Stomach (tissue), 19 donors: ENCODE data around the gene FITM2. TPM values are rescaled to one million over a fixed set of nuclear protein-coding genes. Genes with fewer than 3 reads are reported as not detected.

ENCODE experiments used
- DNase-seq, 2 donors: peaks; one replicate each; pipeline versions ENCODE4 v3.0.0 to v3.0.0-alpha.2; 2013 to 2019
- H3K27ac ChIP-seq, 5 donors: fragments of 200-600 bp in 4 of 5; sonication (generic) in 4 of 5; one replicate each; pipeline ENCODE4 v1.5.1; 2013 to 2019; ENCODE audit warnings: mild to moderate bottlenecking in 1 of 5, moderate library complexity in 1 of 5
- H3K27me3 ChIP-seq, 3 donors: fragments of 200-600 bp; sonication (generic); one replicate each; pipeline ENCODE4 v1.5.1; 2017 to 2019; ENCODE audit warnings: mixed run types in 1 of 3
- H3K36me3 ChIP-seq, 4 donors: fragments of 200-600 bp; sonication (generic); 1 replicate in 3 of 4; 2 replicates in 1 of 4; pipeline ENCODE4 v1.5.1; 2016 to 2019
- H3K4me1 ChIP-seq, 4 donors: fragments of 200-600 bp; sonication (generic); one replicate each; pipeline ENCODE4 v1.5.1; 2016 to 2019
- H3K4me3 ChIP-seq, 4 donors: fragments of 200-600 bp; sonication (generic) in 3 of 4; one replicate each; pipeline ENCODE4 v1.5.1; 2016 to 2019; ENCODE audit warnings: mild to moderate bottlenecking in 1 of 4
- H3K9me3 ChIP-seq, 4 donors: fragments of 200-600 bp; sonication (generic); one replicate each; pipeline ENCODE4 v1.5.1; 2016 to 2019
- CTCF ChIP-seq, 7 experiments: fragments of 450-650 bp in 4 of 7; fragments of 200-600 bp in 3 of 7; sonication (generic) in 3 of 7; IDR thresholded peaks; one replicate each; pipeline ENCODE4 v1.5.1; 2016 to 2019; ENCODE audit warnings: antibody characterized with exemption in 7 of 7, control low read depth in 2 of 7, mild to moderate bottlenecking in 1 of 7
- EP300 ChIP-seq: sonication (generic); formaldehyde crosslinking; IDR thresholded peaks from one replicate; pipeline ENCODE4 v1.6.1; 2017; ENCODE audit warnings: antibody characterized with exemption
- POLR2A ChIP-seq, 4 donors: fragments of 450-650 bp; IDR thresholded peaks; one replicate each; pipeline ENCODE4 v1.6.1; 2016; ENCODE audit warnings: antibody characterized with exemption in 4 of 4, control low read depth in 2 of 4, mild to moderate bottlenecking in 1 of 4, moderate library complexity in 1 of 4
- POLR2AphosphoS5 ChIP-seq, 3 donors: sonication (generic); formaldehyde crosslinking; IDR thresholded peaks; one replicate each; pipeline ENCODE4 v1.6.1; 2016; ENCODE audit warnings: antibody characterized with exemption in 3 of 3
- WGBS, 5 donors: extraction: QIAGEN DNeasy Blood & Tissue Kit in 3 of 5; methylation state at CpG; one replicate each; pipeline versions ENCODE4 v1.1.5 to v1.1.7; 2013 to 2018; 5-methylcytosine and 5-hydroxymethylcytosine counted together
- intact Hi-C: fragments of 100-400 bp; cut with DNase I; formaldehyde crosslinking; loops from one replicate; pipeline ENCODE4 v1.15.1; 2023; ENCODE audit warnings: low total_unique reads
- long read RNA-seq, 10 donors: transcript quantifications; one replicate each; lab custom pipeline, GENCODE V29; 2026
- polyA plus RNA-seq, 3 donors: library from polyadenylated mRNA; stranded (reverse); fragments of 200-250 nt; gene quantifications; one replicate each; pipeline ENCODE4 v1.2.3, GENCODE V29; 2013
- total RNA-seq, 5 donors: library from RNA; depleted of rRNA; stranded (reverse); fragments of >200 nt; gene quantifications; one replicate each; pipeline versions ENCODE4 v1.1.0 to v1.2.3, GENCODE V29; 2014 to 2016
- donor health status: healthy with polysubstance abuse.
- donor health status: Bipolar disorder and iron deficiency.
- donor health status: healthy.

The FITM2 gene
- total RNA-seq: 1 to 10 TPM; 2.7 to 5.7 (median 5.3) TPM
- polyA plus RNA-seq: 1 to 10 TPM in 2 of 3 donors, under 1 TPM in 1; 0.46 to 2.5 (median 1.7) TPM
- long read RNA-seq, donor 1: 0 reads
- long read RNA-seq, donor 2, full-length matches to known transcripts: 2 of 2 reads
- long read RNA-seq, donor 2, partial matches to known transcripts: 0 of 2 reads
- long read RNA-seq, donor 2, other reads (novel, unspliced or antisense): 0 of 2 reads
- long read RNA-seq, donor 3, full-length matches to known transcripts: 2 of 2 reads
- long read RNA-seq, donor 3, partial matches to known transcripts: 0 of 2 reads
- long read RNA-seq, donor 3, other reads (novel, unspliced or antisense): 0 of 2 reads
- long read RNA-seq, donor 4: 0 reads
- long read RNA-seq, donor 5, full-length matches to known transcripts: 2 of 2 reads
- long read RNA-seq, donor 5, partial matches to known transcripts: 0 of 2 reads
- long read RNA-seq, donor 5, other reads (novel, unspliced or antisense): 0 of 2 reads
- long read RNA-seq, donor 6, full-length matches to known transcripts: 1 of 1 reads
- long read RNA-seq, donor 6, partial matches to known transcripts: 0 of 1 reads
- long read RNA-seq, donor 6, other reads (novel, unspliced or antisense): 0 of 1 reads
- long read RNA-seq, donor 7: 0 reads
- long read RNA-seq, donor 8, full-length matches to known transcripts: 3 of 3 reads
- long read RNA-seq, donor 8, partial matches to known transcripts: 0 of 3 reads
- long read RNA-seq, donor 8, other reads (novel, unspliced or antisense): 0 of 3 reads
- long read RNA-seq, donor 9: 0 reads
- long read RNA-seq, donor 10, full-length matches to known transcripts: 3 of 3 reads
- long read RNA-seq, donor 10, partial matches to known transcripts: 0 of 3 reads
- long read RNA-seq, donor 10, other reads (novel, unspliced or antisense): 0 of 3 reads

GRCh38 chr20:44310664-44311639, at the start of gene FITM2:
Gene FITM2, minus strand, starts transcription at chr20:44311202. Its CDS starts 54 bp downstream, at chr20:44311148.
- WGBS, 5 donors: 1 to 5% (median 2%) methylated on average over 35 to 70 of the region's 70 CpGs
- Histone ChIP-seq H3K9me3 (no peaks in the 10 kb centered on the region), H3K27me3 (no peaks in the 10 kb centered on the region)

GRCh38 chr20:44360221-44360620, 49.2 kb upstream of the FITM2 start:
- no peak for TF ChIP-seq EP300
- no peaks in the 10 kb centered on the region for H3K9me3 ChIP-seq
- no peaks in the 10 kb centered on the region for H3K36me3 ChIP-seq
- peaks cover 0 to 6% (median 0%) of the 10 kb centered on the region in 3 donors for H3K27me3 ChIP-seq
- H3K4me1 ChIP-seq: peaks cover 5 to 16% (median 11%) of the 10 kb centered on the region in 4 donors
- intact Hi-C loops: no loop called here
- no peak overlapping the region for H3K4me3 ChIP-seq
- H3K27ac ChIP-seq: no peak overlapping the region
- DNase-seq: no peak

More at GRCh38 chr20:44310664-44311639, at the start of gene FITM2:
- peak in 6 of 7 experiments; percentile 74 to 99 (median 94) for TF ChIP-seq CTCF (IDR thresholded peaks at IDR 0.05)
- no peak for TF ChIP-seq EP300
- no peak for TF ChIP-seq POLR2A (IDR thresholded peaks at IDR 0.05)
- TF ChIP-seq POLR2AphosphoS5 (IDR thresholded peaks at IDR 0.05): peak; percentile 89 to 98 (median 96)
- DNase-seq: peak; percentile 99
- intact Hi-C loops: no loop called here
- Histone ChIP-seq H3K4me3 (peak within 1 kb of the TSS; percentile 88 to 99 (median 92)), H3K36me3 (peaks cover 3 to 14% (median 10%) of the 10 kb centered on the region in 4 donors), H3K27ac (peak within 1 kb of the TSS; percentile 73 to 87 (median 79)), H3K4me1 (peaks cover 5 to 31% (median 24%) of the 10 kb centered on the region in 4 donors)

- 84 to 95% (median 88%) methylated on average over 8 of the region's 8 CpGs for WGBS, 5 donors
- TF ChIP-seq EP300 (no peak), POLR2A (IDR thresholded peaks at IDR 0.05) (no peak), POLR2AphosphoS5 (IDR thresholded peaks at IDR 0.05) (no peak), CTCF (IDR thresholded peaks at IDR 0.05) (no peak)
- Histone ChIP-seq H3K36me3 (no peaks in the 10 kb centered on the region), H3K27ac (no peak overlapping the region), H3K4me1 (peaks cover 5 to 19% (median 11%) of the 10 kb centered on the region in 4 donors), H3K9me3 (no peaks in the 10 kb centered on the region), H3K4me3 (no peak overlapping the region), H3K27me3 (peaks cover 0 to 6% (median 0%) of the 10 kb centered on the region in 3 donors)
- DNase-seq: no peak
- intact Hi-C loops: no loop called here
Observed at GRCh38 chr20:44358776-44359175, 47.8 kb upstream of the FITM2 start.

- Histone ChIP-seq H3K4me1 (peaks cover 5 to 14% (median 10%) of the 10 kb centered on the region in 4 donors), H3K9me3 (no peaks in the 10 kb centered on the region), H3K36me3 (no peaks in the 10 kb centered on the region), H3K27ac (no peak overlapping the region), H3K27me3 (peaks cover 0 to 6% (median 0%) of the 10 kb centered on the region in 3 donors), H3K4me3 (peak overlapping the region in 1 of 4 donors; percentile 42)
- intact Hi-C loops: no loop called here
- TF ChIP-seq CTCF (IDR thresholded peaks at IDR 0.05): no peak
- no peak for TF ChIP-seq POLR2AphosphoS5 (IDR thresholded peaks at IDR 0.05)
- no peak for TF ChIP-seq EP300
- no peak for TF ChIP-seq POLR2A (IDR thresholded peaks at IDR 0.05)
- WGBS, 5 donors: 31 to 44% (median 42%) methylated on average over 4 of the region's 4 CpGs
- no peak for DNase-seq
Observed at GRCh38 chr20:44357555-44358125, 46.6 kb upstream of the FITM2 start.
